Progenitor cell of endocrine pancreas (in vitro differentiated cells): ENCODE results near the gene RCSD1. TPM values are rescaled to one million over a fixed set of nuclear protein-coding genes. Genes with fewer than 3 reads are reported as not detected.

ENCODE experiments used
- DNase-seq: peaks from one replicate; pipeline ENCODE4 v3.0.0; 2021; ENCODE audit warnings: low spot score; ENCODE audit not compliant: unreplicated experiment
- H3K27ac Mint-ChIP-seq: 2 replicates; pipeline ENCODE4 v1.8.0; 2021; ENCODE audit warnings: mild to moderate bottlenecking, moderate library complexity, mixed read lengths
- H3K27me3 Mint-ChIP-seq: 2 replicates; pipeline ENCODE4 v1.8.0; 2021; ENCODE audit warnings: mixed read lengths
- H3K36me3 Mint-ChIP-seq: 2 replicates; pipeline ENCODE4 v1.8.0; 2022; ENCODE audit warnings: mixed read lengths; ENCODE audit not compliant: insufficient read depth
- H3K4me1 Mint-ChIP-seq: 2 replicates; pipeline ENCODE4 v1.8.0; 2021; ENCODE audit warnings: low read depth, mixed read lengths
- H3K4me3 Mint-ChIP-seq: 2 replicates; pipeline ENCODE4 v1.8.0; 2021; ENCODE audit warnings: low read depth, mild to moderate bottlenecking, moderate library complexity, mixed read lengths
- H3K9me3 Mint-ChIP-seq: 2 replicates; pipeline ENCODE4 v1.8.0; 2021; ENCODE audit warnings: low read depth, mixed read lengths
- CTCF ChIP-seq: fragments of 200-600 bp; sonication (generic); IDR thresholded peaks from one replicate; pipeline ENCODE4 v1.5.0; 2021; ENCODE audit warnings: antibody characterized with exemption, mild to moderate bottlenecking; ENCODE audit not compliant: unreplicated experiment
- total RNA-seq: library from RNA; stranded (reverse); gene quantifications from 2 replicates; pipeline ENCODE4 v1.2.1, GENCODE V29; 2021

RCSD1 gene
- total RNA-seq, 1 donor from 2014 or later, result 0.22 TPM

- Mint-ChIP-seq H3K27me3 (peaks cover 21% of the 10 kb centered on the region), H3K36me3 (no peaks in the 10 kb centered on the region), H3K27ac (no peak overlapping the region), H3K4me3 (no peak overlapping the region), H3K9me3 (peaks cover 11% of the 10 kb centered on the region), H3K4me1 (no peaks in the 10 kb centered on the region)
- TF ChIP-seq CTCF, result no peak
- no peak for DNase-seq
These were observed 11.7 kb upstream of the RCSD1 start for GRCh38 chr1:167618366-167618765.

GRCh38 chr1:167618789-167619188 is 11.2 kb upstream of the RCSD1 start:
- Mint-ChIP-seq H3K9me3 (peaks cover 11% of the 10 kb centered on the region), H3K4me3 (no peak overlapping the region), H3K27ac (no peak overlapping the region), H3K4me1 (no peaks in the 10 kb centered on the region), H3K27me3 (peaks cover 22% of the 10 kb centered on the region), H3K36me3 (no peaks in the 10 kb centered on the region)
- DNase-seq, result no peak
- TF ChIP-seq CTCF, result no peak

GRCh38 chr1:167620002-167620401 is 10.0 kb upstream of the RCSD1 start:
- no peaks in the 10 kb centered on the region for H3K4me1 Mint-ChIP-seq
- H3K27ac Mint-ChIP-seq, result no peak overlapping the region
- peaks cover 6% of the 10 kb centered on the region for H3K9me3 Mint-ChIP-seq
- no peaks in the 10 kb centered on the region for H3K36me3 Mint-ChIP-seq
- DNase-seq, result no peak
- H3K27me3 Mint-ChIP-seq, result peaks cover 25% of the 10 kb centered on the region
- no peak overlapping the region for H3K4me3 Mint-ChIP-seq
- TF ChIP-seq CTCF, result no peak

- Mint-ChIP-seq H3K9me3 (peaks cover 4% of the 10 kb centered on the region), H3K4me1 (no peaks in the 10 kb centered on the region), H3K27ac (no peak overlapping the region), H3K36me3 (no peaks in the 10 kb centered on the region), H3K27me3 (peaks cover 30% of the 10 kb centered on the region), H3K4me3 (no peak overlapping the region)
- DNase-seq, result no peak
- no peak for TF ChIP-seq CTCF
These were observed 8.2 kb upstream of the RCSD1 start for GRCh38 chr1:167621780-167622313.

- DNase-seq, result no peak
- Mint-ChIP-seq H3K9me3 (peaks cover 4% of the 10 kb centered on the region), H3K27ac (no peak overlapping the region), H3K36me3 (no peaks in the 10 kb centered on the region), H3K27me3 (peaks cover 30% of the 10 kb centered on the region), H3K4me1 (peaks cover 3% of the 10 kb centered on the region), H3K4me3 (no peak overlapping the region)
- TF ChIP-seq CTCF, result no peak
These were observed 6.1 kb upstream of the RCSD1 start for GRCh38 chr1:167623951-167624350.
